GM18519 (cell line): ENCODE measurements around the gene MXI1.

Source experiments
- ATAC-seq: cut with Tn5 transposase; IDR thresholded peaks from one replicate; pipeline ENCODE4 v1.9.1; 2021; ENCODE audit warnings: mild to moderate bottlenecking, moderate library complexity; ENCODE audit not compliant: unreplicated experiment, low FRiP score

MXI1 gene

GRCh38 chr10:110214371-110214826 lies 7.0 kb downstream of the MXI1 start:
- no peak for ATAC-seq

GRCh38 chr10:110215286-110216170 lies 8.1 kb downstream of the MXI1 start:
- ATAC-seq: no peak

GRCh38 chr10:110216240-110216639 lies 8.8 kb downstream of the MXI1 start:
- no peak for ATAC-seq

GRCh38 chr10:110216942-110217661 lies 9.7 kb downstream of the MXI1 start:
- ATAC-seq: no peak

GRCh38 chr10:110217662-110218008 lies 10.2 kb downstream of the MXI1 start:
- no peak for ATAC-seq

GRCh38 chr10:110218632-110219031 lies 11.2 kb downstream of the MXI1 start:
- no peak for ATAC-seq

- no peak for ATAC-seq
Observed at GRCh38 chr10:110219884-110220283, 12.5 kb downstream of the MXI1 start.

- no peak for ATAC-seq
Observed at GRCh38 chr10:110220398-110220797, 13.0 kb downstream of the MXI1 start.

GRCh38 chr10:110221044-110221720 lies 13.8 kb downstream of the MXI1 start:
- ATAC-seq: no peak

- ATAC-seq: peak; percentile 50
Observed at GRCh38 chr10:110221721-110222261, 14.4 kb downstream of the MXI1 start.

GRCh38 chr10:110222641-110223297 lies 15.4 kb downstream of the MXI1 start:
- no peak for ATAC-seq

- ATAC-seq: no peak
Observed at GRCh38 chr10:110223298-110223925, 16.0 kb downstream of the MXI1 start.

- ATAC-seq: no peak
Observed at GRCh38 chr10:110224992-110225391, 17.6 kb downstream of the MXI1 start.

GRCh38 chr10:110225441-110225755 lies 18.0 kb downstream of the MXI1 start:
- no peak for ATAC-seq

GRCh38 chr10:110225756-110226542 lies 18.5 kb downstream of the MXI1 start:
- peak; percentile 71 for ATAC-seq

- ATAC-seq: no peak
Observed at GRCh38 chr10:110226543-110226925, 19.1 kb downstream of the MXI1 start.

GRCh38 chr10:110226926-110227641 lies 19.7 kb downstream of the MXI1 start:
- ATAC-seq: no peak

- no peak for ATAC-seq
Observed at GRCh38 chr10:110228066-110228465, 20.7 kb downstream of the MXI1 start.

GRCh38 chr10:110229155-110229554 lies 21.8 kb downstream of the MXI1 start:
- no peak for ATAC-seq
